Retinal pigment epithelial cell (primary cell): ENCODE data around the gene KCNA5.

Experiments
- DNase-seq: peaks from one replicate; pipeline ENCODE4 v3.0.0-alpha.2; 2010; ENCODE audit warnings: low read depth
- H3K4me3 ChIP-seq: 2 replicates; pipeline ENCODE4 v1.5.1; 2011; ENCODE audit warnings: mild to moderate bottlenecking, low read length, control low read depth, moderate library complexity
- CTCF ChIP-seq: conservative IDR thresholded peaks from 2 replicates; pipeline ENCODE4 v1.5.1; 2011; ENCODE audit warnings: low read depth, low read length, control low read depth, inconsistent platforms

Gene KCNA5

GRCh38 chr12:5059358-5059757 is 15.7 kb downstream of the KCNA5 start:
- H3K4me3 ChIP-seq, result no peak overlapping the region
- TF ChIP-seq CTCF, result no peak
- no peak for DNase-seq

GRCh38 chr12:5060958-5061357 is 17.3 kb downstream of the KCNA5 start:
- H3K4me3 ChIP-seq, result no peak overlapping the region
- DNase-seq, result no peak
- no peak for TF ChIP-seq CTCF

GRCh38 chr12:5063149-5063548 is 19.5 kb downstream of the KCNA5 start:
- no peak for TF ChIP-seq CTCF
- DNase-seq, result peak; percentile 7
- H3K4me3 ChIP-seq, result no peak overlapping the region

GRCh38 chr12:5064913-5065490 is 21.3 kb downstream of the KCNA5 start:
- DNase-seq, result no peak
- no peak for TF ChIP-seq CTCF
- H3K4me3 ChIP-seq, result no peak overlapping the region

- no peak overlapping the region for H3K4me3 ChIP-seq
- DNase-seq, result no peak
- no peak for TF ChIP-seq CTCF
Observed at GRCh38 chr12:5066251-5066650, 22.6 kb downstream of the KCNA5 start.

GRCh38 chr12:5068126-5068525 is 24.4 kb downstream of the KCNA5 start:
- TF ChIP-seq CTCF, result no peak
- no peak overlapping the region for H3K4me3 ChIP-seq
- no peak for DNase-seq

GRCh38 chr12:5068619-5069018 is 24.9 kb downstream of the KCNA5 start:
- TF ChIP-seq CTCF, result no peak
- no peak overlapping the region for H3K4me3 ChIP-seq
- DNase-seq, result no peak
